ENCODE results near the gene TF.
"Not testable (repeated sequence)": the region's sequence is repeated elsewhere in the genome, so short reads cannot be mapped to it uniquely, and the experiment has no call there.

TF gene

DNA sequence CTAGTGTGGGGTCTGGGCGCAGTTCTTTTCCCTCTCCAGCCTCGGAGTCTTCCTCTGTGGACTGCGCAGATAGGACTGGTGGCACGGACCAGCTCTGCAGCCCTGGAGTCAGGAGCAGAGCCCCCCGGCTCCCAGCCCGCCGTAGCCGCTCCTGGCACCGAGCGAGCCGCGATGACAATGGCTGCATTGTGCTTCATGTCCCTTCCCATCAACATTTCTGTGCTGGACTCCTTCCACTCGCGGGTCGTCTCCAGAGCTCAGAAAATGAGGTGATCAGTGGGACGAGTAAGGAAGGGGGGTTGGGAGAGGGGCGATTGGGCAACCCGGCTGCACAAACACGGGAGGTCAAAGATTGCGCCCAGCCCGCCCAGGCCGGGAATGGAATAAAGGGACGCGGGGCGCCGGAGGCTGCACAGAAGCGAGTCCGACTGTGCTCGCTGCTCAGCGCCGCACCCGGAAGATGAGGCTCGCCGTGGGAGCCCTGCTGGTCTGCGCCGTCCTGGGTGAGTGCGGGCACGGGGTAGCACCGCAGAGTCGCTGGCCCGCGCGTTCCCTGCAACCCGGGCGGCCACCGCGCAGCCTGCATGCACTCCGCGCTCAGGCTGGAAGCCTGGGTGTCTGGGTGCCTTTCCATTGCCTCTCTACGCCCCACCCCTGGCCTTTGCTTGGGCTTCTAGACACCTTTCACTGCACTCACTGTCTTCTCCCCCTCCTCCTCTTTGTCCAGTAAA lies at the start of gene TF:
TF (plus strand) TSS at position 413 of the 731 bp plus-strand sequence; CDS start at position 461, 48 bp downstream.
- DNase-seq (ENCODE audit: low read depth, low spot score), result no peak

- DNase-seq (ENCODE audit: low read depth, low spot score), result no peak
Measured at GRCh38 chr3:133697960-133698359, 48.2 kb upstream of the TF start.

DNA sequence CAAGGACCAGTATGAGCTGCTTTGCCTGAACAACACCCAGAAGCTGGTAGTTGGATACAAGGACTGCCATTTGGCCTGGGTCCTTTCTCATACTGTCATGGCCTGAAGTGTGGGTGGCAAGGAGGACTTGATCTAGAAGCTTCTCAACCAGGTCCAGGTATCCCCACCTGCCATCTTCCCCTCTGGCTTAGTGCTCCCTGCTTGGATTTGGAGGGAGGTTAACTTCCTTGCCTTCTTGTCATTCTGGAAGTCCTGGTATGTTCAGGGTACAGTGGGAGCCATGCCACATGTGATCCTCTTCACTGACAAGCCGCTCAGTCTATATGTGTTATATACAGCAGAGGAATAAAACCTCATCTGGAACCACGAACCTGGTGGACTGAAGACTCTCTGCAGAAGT lies 46.7 kb upstream of the TF start:
- no peak for DNase-seq (ENCODE audit: low read depth, low spot score)

DNA sequence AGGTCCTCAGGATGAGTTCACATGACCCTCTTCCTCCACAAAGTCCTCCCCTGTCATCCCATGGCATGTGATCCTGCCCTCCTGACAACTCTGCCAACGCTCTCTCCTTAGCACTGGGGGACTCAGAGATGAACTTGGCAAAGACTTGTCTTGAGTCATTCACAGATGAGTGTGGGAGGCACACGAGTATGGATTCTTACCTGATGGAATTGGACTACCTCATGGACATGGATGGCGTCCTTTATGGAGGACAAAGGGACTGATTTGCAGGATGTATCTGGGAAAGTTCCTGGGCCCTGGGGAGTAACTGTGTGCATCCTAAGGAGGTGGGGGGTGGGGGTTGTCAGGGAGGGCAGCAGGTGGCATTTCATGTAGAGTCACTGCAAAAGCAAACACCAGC lies 46.3 kb upstream of the TF start:
- DNase-seq (ENCODE audit: low read depth, low spot score), result no peak

- DNase-seq (ENCODE audit: low read depth, low spot score), result no peak
Measured at GRCh38 chr3:133700351-133700750, 45.8 kb upstream of the TF start.

DNA sequence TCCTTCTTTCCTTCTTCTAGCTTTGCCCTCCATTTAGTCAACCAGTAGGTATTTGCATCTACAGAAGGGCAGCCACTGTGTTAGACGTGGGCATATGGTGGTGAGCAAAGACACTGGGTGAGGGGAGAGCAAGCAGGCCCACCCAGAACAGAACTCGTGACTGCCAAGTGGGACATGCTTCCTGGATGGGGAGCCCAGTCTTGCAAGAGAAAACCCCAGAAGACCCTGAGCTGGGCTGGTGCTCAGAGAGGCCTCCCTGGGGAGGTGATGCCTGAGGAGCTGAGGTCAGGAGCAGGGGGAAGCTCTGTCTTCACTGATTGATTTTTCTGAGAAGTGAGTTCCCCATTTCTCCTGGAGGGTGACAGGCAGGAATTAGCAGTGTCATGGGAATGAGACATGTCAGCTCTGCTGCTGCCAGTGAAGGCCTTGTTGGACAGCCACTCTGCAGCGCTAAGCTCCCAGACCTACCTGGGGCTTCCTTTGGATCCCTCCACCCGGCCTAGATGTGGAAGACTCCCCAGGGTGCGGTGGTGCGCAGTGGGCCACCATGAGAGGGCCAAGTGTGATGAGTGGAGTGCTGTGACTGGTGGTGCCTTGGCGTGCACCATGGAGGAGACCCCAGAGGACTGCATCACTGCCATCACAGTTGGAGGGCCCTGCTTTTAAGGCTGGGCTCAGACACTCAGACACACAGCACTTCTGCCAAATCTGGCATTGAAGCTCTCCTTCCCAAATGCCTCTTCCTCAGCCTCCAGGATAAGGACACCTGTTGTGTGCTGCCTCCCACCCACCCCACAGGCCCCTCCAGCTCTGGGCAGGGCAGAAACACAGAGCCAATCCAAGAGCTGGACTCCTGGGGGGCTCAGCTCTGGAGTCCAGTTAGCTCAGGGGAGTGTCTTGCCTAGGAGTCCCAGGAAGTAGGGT lies 44.5 kb upstream of the TF start:
- DNase-seq (ENCODE audit: low read depth, low spot score), result no peak

DNA sequence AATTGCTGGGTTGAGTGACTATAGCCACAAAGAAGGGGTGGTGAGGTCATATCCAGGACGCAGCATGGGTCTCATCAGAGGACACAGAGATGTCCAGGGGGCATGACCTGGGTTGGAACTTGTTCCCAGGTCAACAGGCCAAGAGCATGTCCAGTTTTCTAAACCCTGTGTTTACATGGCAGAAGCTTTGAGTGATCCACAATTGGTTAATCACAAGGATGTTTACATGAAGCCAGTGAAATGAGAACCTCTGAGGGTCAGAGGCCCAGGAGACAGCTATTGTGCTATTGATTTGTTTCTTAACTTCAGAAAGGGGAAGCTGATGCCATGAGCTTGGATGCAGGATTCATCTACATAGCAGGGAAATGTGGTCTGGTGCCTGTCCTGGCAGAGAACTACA lies 42.3 kb upstream of the TF start:
- no peak for DNase-seq (ENCODE audit: low read depth, low spot score)

GRCh38 chr3:133706033-133706432 lies 40.2 kb upstream of the TF start:
- no peak for DNase-seq (ENCODE audit: low read depth, low spot score)

DNA sequence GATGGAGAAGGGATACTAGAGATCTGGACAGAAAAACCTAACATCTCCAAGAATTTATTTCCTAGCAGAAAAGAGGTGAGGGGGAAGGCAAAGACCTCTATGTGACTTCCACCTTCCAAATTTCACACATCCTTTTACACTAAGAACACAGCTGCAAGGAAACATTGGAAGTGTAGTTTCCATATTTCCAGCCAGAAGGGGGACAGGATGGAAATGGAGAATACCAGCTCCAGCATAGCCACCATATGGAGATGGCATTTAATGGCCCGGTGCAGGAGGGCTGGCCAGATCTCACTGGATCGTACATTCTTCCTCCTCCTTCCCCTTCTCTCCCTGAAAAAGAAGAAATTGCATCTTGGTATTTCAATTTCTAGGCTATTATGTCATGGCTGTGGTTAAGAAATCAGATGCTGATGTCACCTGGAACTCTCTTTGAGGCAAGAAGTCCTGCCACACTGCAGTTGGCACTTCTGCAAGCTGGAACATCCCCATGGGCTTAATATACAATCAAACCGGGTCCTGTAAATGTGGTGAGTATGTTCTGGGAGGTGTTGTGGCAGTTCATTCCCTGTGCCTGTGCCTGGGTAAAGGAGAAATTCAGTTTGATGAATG lies 36.9 kb upstream of the TF start:
- no peak for DNase-seq (ENCODE audit: low read depth, low spot score)

GRCh38 chr3:133711013-133711412 lies 35.2 kb upstream of the TF start:
- no peak for DNase-seq (ENCODE audit: low read depth, low spot score)

GRCh38 chr3:133712017-133712416 lies 34.2 kb upstream of the TF start:
- DNase-seq (ENCODE audit: low read depth, low spot score), result no peak

- DNase-seq (ENCODE audit: low read depth, low spot score), result no peak
Measured at GRCh38 chr3:133713347-133713746, 32.8 kb upstream of the TF start.

GRCh38 chr3:133717424-133717823 lies 28.8 kb upstream of the TF start:
- no peak for DNase-seq (ENCODE audit: low read depth, low spot score)

GRCh38 chr3:133722935-133723334 lies 23.3 kb upstream of the TF start:
- DNase-seq (ENCODE audit: low read depth, low spot score), result no peak

GRCh38 chr3:133730993-133731392 lies 15.2 kb upstream of the TF start:
- no peak for DNase-seq (ENCODE audit: low read depth, low spot score)

GRCh38 chr3:133732231-133732630 lies 14.0 kb upstream of the TF start:
- not testable (repeated sequence) for DNase-seq (ENCODE audit: low read depth, low spot score)

DNA sequence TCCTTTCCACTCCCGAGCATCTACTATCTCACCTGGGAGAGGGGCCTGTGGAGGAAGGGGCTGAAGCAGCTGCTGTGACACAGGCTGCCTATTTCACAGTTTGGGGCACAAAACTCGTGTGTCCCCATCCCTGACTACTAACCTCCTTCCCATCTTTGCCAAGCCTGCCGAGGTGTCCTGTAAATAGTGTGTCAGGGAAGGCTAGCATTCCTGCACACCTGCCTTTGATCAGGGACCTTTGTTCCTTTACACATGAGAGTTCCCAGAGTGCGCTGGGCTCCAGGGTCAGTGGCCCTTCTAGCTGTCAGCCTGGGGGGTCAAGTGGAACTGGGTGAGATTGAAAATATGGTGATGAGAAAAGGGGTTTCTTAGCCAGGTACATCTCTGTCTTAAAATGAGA lies 13.0 kb upstream of the TF start:
- DNase-seq (ENCODE audit: low read depth, low spot score), result no peak

- no peak for DNase-seq (ENCODE audit: low read depth, low spot score)
Measured at GRCh38 chr3:133734305-133734704, 11.9 kb upstream of the TF start.

DNA sequence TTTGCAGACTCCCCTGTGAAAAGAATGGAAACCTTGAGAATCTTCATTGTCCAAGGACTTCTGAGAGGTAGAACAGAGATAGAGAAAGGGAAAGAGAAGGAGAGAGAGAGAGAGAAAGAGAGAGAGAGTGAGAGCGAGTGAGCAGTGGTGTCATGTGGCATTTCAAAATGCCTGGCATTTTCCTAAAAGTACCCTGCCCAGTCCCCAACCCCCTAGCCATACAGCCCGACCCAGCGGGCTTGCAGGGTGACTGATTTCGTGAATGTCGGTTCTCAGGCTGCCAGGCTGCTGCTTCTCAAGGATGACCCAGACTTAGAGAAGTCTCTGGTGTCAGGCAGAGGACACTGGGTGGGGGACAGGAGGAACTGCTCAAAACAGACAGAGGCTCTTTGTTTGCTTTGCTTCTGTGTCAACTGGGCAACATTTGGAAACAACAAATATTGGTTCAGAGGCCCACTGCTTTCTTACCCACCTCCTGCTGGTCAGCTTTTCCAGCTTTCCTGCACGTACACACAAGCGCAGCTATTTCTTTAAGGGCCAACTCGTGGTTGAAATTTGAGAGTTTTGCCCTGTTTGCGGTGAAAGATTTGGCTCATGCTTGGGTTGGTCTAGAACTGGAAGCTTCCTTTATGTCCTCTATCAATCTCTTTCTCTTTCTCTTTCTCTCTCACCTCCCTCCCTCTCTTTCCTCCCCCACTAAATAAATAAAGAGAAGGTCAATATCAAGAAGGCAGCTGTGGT lies 3.7 kb upstream of the TF start:
- DNase-seq (ENCODE audit: low read depth, low spot score), result no peak

GRCh38 chr3:133744241-133744640 lies 2.0 kb upstream of the TF start:
- no peak for DNase-seq (ENCODE audit: low read depth, low spot score)

DNA sequence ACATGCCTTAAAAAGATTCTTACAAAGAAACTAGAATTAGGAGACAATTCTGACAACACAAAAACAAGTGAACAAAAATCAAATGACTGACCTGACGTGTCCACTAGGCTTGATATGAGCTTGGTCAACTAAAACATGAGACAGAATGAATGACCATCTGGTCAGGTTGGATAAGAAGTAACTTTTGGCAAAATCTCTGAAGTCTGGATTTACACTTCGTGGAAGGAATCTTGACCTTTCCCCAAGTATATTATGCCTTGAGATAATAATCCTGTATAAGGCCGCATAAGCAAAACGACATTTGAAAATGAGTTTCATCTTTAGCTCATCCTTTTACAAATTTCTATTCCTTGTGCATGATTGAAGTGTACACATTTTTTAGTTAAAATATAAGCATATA lies 1.1 kb upstream of the TF start:
- no peak for DNase-seq (ENCODE audit: low read depth, low spot score)

DNA sequence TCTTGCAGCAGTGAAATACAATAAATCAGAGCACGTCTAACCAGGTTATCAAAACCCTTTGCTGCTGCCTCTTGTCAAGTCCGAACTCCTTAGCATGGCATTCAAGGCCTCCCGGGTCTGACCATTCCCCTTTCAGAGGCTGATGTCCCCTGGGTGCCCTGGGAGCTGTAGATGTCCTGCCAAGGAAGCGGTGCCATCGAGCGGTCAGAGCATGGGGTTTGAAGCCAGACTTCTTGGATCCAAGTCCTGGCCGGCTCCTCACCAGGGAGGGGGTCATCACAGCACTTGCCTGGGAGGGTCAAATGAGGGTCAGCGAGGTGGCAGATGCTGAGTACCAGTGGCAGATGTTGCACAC lies 496 bp downstream of the TF start:
- no peak for DNase-seq (ENCODE audit: low read depth, low spot score)

All from activated CD4-positive, CD25-positive, alpha-beta regulatory T cell treated with anti-CD3 and anti-CD28 coated beads, Interleukin-2, amount 50 U/mL, for 16 hours (primary cell).